Erythroblast (primary cell): ENCODE measurements around the gene METRN.

Experiments used
- GATA1 ChIP-seq: IDR thresholded peaks from 2 replicates; pipeline ENCODE4 v1.6.1; 2011; ENCODE audit warnings: low read depth, mild to moderate bottlenecking, control low read depth, low read length, moderate library complexity
- POLR2A ChIP-seq: IDR thresholded peaks from 2 replicates; pipeline ENCODE4 v1.6.1; 2011; ENCODE audit warnings: mild to moderate bottlenecking, low read length

DNA sequence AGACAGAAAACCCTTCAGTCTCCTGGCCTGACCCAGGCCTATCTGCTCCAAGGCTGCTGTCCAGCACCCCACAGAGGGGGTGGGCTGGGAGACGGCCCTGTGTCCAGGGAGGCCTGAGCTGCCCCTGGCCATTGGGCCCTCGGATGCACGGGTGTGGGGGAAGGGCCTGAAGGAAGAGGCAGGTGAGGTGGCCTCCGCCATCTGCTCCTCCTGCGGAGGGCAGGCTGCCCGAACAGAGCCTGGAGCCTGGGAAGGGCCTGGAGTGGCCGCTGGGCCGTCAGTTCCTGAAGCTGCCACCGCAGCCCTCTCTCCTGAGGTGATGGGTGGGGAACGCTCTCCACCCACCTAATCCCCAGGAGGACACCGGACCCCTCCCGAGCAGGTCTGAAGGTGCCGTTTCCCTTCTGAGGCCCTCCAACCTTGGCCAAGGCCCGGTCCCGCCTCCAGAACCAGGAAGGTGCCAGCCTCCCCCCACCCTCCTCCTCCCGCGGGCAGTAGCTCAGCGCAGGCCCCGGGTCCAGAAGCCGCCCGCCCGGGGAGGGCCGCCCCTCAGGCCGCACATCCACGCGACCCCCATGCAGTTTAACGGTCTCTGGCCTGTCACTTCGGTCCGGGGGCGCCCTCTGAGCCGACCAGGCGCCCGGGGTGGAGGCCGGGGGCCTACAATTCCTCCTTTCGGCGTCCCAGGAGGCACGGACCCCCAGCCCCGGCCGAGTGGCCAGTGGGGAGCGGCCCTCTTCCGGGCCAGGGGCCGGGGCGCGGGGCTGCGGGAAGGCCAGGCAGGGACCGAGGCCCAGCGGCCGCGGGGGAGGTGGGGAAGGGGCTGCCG lies 10.2 kb upstream of the METRN start:
- TF ChIP-seq POLR2A: no peak
- TF ChIP-seq GATA1: no peak
